HG03060 (cell line): ENCODE results near the gene PPOX.

Source experiments
- ATAC-seq: cut with Tn5 transposase; IDR thresholded peaks from one replicate; pipeline ENCODE4 v1.9.1; 2021; ENCODE audit warnings: low read depth, moderate number of reproducible peaks; ENCODE audit not compliant: unreplicated experiment

PPOX gene

DNA sequence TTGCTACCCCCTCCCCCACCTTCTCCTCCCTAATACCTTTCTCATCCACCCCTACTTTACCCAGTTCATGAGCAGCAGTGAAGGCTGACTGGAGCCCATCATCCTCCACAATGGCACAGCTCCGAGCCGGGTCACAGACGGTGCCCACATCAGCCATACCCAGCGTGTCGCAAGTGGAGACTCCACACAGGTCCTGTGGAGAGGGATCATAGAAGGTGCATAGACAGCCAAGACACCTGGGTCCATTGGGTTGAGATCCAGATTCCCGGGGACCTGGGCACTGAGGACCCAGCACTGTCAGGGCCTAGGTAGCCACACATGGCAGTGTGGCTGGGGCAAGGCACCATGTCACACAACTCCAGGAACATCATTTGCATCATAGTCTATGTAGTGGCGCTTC lies 29.9 kb downstream of the PPOX start:
- no peak for ATAC-seq

DNA sequence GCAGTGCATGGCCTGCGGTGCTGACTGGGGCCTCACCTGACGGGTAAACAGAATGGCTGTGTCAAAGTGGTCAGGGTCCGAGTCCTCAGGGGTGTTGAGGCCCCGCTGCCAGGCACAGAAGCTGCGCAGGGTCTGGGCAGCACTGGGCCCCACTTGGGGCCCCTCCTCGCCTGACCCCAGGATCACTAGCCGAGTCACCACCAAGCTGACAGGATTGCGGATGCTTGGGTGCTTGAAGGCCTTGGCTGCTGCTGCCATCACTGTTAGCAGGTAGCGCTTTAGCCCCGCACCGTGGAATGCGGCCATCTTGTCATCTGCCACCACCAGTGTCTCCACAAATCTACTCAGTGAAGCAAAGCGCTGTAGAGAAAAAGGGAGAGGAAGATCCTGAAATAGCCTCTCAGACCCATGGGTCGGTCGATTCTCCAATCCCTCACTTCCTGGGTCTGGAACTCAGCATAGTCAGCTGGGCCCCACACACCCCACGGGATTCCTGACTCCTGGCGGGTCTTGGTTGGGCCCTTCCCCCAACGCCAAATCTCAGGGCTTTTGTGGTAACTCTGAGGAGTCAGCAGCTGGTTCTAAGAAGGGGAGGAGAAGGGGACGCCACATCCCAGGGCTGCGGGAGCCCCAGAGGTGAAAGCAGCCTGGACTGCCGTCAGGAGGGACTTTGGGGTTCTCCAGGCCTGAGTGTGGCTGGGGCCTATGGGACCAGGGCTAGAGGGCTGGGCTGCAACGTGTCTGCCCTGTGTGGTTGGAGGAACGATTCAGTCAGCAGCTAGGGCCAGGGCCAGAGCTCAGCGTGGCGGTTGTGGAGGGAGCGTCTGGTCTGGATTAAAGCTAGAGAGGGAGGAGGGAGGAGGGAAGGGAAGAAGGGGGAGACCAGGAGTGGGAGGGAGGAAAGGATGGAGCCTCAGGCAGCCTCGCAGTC lies 30.6 kb downstream of the PPOX start:
- no peak for ATAC-seq

DNA sequence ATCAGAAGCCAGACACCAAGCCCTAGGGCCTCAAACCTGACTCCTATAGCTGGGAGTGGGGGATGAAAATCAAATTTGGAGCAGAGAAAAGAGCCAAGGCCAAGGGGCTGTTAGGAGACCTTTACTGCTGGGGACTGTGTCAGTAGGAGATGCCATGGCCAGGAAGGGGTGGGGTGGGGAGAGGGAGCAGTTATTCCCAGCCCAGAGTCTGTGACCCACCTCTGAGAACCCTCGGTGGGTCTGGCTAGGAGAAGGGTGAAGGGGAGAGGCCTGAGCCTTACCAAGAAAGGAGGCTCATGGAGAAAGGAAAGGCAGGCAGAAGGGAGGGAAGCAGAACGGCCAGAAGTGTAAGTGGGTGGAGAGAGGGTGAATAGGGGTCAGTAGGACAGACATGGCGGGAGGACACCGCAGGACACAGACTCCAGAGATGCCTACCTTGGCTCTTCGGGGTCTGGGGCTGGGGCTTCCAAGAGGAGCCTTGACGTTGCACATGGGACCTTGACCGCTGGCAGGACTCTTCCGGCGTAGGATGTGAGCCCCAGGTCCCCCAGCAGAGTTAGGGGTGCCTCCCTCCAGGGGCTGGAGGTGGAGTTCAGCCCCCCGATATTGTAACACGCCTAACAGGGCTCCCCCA lies 31.5 kb downstream of the PPOX start:
- no peak for ATAC-seq

DNA sequence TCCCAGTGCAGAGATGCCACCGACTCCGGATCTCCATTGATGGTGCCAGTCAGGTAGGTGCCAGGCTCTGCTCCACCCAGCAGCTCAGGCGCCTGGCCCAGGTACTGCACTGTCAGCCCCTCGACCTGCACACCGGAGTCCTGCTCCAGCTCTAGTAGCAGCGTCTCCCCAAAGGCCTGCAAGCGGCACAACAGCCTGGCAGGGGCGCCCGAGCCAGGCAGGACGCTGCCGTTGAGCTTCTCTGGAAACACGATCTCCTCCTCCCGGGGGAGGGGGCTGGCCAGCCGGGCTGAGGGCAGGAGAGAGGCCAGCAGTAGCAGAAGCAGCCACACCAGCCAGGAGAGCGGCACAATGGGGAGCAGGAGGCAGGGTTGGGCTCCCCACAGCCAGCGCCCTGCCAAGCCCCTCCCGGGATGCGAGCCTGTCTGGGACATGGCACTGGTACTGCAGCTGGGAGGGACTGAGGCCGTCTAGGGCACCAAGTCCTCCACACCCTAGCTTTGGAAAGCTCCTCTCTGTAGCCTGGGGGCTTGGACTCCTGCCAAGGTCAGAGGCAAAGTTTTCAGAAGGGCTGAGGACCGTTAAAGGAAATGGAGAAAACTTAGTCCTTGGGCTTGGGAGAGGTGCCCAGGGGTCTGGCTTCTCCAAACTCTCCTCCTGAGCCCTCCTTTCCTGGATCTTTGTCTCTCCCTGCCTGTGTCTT lies 32.1 kb downstream of the PPOX start:
- ATAC-seq, result no peak

DNA sequence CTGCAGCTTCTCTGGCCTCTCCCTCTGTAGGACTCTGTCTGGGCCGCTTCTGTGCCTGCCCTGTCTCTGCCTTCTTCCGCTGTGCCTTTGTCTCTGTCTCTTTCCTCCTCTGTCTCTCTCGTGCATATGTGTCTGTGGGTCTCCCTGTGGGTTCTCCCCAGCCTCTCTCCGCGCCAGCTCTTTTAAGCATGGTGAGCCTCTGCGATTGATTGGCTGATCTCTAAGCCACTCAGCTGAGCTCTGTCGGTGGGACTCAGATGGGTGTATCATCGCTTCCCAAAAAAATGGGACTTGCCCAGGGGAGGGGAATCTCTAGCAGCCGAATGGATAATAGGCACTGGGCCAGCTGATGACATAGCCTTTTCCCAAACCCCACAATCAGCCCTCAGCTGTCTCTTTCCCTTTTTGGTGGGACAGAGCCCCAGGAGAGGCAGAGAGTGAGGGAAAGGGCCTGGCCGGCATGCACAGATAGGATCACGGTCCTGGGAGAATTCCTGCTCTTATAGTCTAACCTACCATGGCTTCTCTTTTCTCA lies 32.7 kb downstream of the PPOX start, which contains the start of gene ADAMTS4:
Gene ADAMTS4 (minus strand): TSS at position 158 of the 535 bp plus-strand sequence. CDS start 427 bp downstream, outside the sequence.
- no peak for ATAC-seq

DNA sequence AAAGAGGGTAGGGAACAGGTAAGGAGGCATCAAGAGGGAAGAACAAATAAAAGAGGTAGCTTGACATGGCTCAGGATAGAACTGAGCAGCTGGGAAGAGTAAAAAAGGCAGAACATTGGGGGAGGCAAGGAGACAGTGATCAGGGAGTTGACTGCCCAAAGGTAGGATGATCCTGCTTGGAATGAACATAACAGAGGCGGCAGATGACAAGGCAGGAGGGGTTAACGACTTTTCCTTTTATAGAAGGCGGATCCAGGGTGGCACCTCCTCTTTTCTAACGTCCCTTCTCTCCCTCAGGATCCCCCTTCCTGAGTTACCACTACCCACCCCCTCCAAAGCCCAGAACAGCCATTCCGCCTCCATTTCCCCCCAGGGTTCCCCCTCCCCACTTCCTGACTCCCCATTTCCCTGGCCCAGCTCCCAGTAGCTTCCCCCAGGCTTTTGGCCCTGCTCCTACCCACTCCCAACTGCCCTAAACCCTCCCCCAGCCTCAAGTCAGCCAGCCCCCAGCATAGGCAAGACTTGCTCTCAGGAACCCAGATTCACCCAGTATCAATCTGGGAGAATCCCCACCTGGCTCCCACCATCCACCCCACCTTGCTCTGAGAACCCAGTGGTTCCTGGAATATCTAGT lies 33.4 kb downstream of the PPOX start:
- no peak for ATAC-seq

DNA sequence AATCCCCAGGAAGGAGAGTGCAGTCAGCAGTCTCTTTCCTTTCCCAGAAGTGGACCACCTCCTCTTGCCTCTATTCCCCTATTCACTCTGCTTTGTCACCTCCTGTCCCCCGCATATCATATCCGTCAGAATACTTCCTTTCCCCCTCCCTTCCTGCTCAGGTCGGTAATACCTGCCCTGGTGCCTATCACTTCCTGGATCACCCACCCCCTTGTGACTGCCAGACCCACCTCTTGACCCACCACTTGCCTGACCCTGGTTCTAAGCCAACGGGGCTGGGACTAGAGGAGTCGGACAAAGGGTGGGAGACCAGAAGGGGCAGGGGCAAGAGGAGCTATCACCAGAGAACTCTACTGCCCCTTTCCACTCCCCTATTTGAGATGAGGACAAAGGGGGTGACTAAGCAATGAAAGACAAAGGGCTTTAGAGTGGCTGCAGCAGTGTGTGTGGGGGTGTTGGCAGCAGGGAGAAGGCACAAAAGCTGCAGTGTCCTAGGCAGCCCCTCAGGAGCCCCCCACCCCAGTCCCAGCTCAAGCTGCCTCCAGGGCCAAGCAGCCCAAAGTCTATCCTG lies 34.3 kb downstream of the PPOX start:
- no peak for ATAC-seq

DNA sequence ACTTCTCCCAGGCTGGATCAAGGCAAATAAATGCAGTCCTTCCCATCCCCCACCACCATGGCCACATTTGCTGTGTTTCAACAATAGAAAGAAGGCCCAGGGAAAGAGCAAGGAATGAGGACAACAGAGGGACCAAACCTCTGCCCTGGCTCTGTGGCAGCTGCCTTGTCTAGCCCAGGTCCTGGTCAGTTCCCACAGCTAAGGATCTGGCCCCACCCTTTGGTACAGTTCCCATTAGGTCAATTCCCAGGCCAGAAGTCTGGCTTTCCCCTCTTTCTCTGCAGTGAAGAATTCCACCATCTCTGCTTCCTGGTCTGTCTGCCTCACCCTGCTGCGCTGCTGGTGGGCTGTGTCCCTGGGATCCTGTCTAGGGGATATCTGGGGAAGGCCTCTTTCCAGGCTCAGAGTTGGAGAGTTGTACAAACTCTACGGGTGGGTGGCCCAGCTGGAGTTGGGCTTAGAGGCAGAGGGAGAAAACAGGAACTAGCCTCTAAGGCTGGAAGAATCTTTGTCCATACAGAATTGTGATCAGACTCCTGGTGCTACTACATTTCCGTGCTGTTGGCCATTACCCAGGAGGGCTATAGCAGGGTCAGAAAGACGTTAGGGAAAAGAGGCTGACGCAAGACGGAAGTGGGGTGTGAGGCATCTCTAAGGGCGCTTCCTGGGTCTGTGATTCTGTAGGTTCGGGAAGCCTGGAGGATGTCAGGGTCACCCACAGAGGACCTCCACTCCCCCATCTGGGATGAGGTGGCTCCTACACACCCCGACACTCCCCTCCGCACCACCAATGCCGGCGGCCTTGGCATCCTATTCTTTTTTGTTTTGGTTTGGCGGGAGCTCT lies 35.0 kb downstream of the PPOX start:
- ATAC-seq, result no peak

DNA sequence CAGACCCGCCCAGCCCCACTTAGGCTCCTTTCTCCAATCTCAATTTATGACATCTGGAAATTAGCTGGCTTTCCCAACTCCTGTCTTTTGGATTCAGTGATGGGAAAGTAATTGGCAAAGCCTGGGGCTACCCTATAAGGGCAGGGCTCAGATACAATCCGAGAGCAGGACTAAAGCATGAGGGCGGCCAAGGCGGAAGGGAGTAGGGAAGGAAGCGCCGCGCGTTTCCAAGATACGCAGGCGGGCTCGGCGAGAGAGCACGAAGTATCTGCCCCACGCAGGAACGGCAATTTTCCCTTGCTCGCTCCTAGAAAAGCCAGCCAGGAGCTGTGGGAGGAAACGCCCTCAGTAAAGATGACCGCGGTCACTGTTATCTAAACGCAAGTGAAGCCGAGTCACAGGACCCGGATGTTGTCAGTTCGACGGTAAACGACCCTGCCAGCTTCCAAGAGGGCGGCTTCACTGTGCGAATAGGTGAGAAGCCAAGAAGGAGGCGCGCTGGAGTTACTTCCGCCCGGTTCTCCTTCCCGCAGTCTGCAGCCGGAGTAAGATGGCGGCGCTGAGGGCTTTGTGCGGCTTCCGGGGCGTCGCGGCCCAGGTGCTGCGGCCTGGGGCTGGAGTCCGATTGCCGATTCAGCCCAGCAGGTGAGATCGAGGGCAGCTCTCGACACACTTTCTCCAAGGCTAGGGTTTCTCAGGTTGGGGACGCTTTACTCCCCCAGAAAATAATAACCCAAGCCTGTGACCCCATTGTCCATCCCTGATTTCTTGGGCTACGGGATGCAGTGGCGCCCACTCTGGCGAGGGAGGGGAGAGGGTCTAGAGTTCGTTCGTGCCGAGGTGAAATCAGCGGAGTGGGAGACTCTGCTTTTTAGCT lies 35.8 kb downstream of the PPOX start, which contains the start of gene NDUFS2:
Gene NDUFS2 (plus strand): TSS at position 532 of the 877 bp plus-strand sequence. CDS start 19 bp downstream, at position 551.
- peak; percentile 85 for ATAC-seq

DNA sequence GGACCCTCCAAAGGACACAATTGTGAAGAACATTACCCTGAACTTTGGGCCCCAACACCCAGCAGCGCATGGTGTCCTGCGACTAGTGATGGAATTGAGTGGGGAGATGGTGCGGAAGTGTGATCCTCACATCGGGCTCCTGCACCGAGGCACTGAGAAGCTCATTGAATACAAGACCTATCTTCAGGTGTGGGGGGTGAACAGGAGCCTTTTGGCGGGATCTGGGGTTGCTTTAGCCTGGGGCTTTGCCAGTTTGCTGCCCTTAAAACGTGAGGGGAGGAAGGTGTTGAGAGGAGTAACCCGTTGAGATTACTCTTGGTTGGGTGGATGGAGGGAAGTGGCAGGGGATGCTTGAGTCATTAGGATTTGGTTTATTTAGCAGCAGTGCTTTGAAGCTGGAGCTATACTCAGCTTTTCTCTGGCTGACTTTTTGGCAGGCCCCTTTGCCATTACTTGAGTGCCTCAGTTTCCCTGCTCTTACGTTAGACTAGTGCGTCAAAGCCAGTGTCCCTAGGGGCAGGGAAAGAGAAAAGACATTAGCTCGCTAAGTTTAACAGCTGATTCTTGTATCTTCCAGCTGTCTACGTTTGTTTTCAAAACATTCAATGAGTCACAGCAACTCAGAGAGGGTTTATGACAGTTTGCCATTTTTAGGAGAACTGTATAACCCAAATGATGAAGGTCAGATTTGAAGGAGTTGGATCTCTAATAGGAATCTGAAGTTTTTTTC lies 40.4 kb downstream of the PPOX start:
- ATAC-seq, result no peak

DNA sequence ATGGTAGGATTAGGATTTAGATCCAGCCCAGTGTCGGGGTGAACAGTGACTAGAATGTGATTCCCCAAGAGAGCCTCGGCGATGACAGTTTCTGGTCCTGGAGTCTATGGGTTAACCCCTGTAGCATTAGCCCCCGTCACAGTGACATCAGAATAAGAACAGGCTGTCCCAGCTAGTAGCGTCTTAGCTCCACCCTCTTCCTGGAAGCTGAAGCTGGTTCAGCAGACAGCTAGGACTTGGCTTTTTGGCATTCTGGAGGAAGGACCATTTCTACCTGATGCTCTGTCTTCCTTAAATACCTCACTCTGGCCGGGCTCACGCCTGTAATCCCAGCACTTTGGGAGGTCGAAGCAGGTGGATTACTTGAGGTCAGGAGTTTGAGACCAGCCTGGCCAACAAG lies 40.9 kb downstream of the PPOX start:
- no peak for ATAC-seq

DNA sequence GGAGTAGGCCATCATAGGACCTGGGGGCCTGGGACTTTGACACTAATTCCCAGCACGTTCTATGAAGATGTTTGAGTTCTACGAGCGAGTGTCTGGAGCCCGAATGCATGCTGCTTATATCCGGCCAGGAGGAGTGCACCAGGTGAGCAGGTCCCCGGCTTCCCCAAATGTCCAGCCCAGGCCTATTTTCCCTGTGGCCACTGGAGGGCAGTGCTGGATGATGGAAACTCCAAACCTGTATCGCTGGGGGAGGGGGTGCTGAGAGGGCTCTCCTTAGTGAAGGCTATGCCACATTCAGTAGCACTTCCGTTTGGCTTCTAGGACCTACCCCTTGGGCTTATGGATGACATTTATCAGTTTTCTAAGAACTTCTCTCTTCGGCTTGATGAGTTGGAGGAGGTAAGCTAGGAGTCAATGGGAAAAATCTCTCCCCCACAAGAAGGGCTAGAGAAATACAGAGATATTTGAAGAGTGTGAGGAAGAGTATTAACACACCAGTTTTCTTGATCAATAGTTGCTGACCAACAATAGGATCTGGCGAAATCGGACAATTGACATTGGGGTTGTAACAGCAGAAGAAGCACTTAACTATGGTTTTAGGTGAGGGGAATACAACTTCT lies 43.7 kb downstream of the PPOX start:
- ATAC-seq, result no peak

DNA sequence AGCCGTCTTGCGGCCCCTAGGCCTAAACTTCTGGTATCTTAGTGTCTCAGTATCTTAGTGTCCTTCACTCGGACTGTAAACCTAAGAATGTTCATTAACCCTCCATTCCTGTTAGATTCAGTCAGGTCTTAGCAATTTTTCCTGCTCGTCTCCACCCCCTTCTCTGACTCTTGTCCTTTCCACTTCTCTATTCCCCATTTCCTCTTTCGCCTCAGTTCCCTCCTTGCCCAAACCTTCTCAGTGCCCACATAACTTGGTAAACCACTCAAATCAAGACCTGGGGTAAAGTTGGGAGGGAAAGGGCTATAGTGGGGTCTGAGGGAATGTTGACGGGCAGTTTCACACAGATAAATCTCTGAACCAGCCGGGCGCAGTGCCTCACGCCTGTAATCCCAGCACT lies 48.1 kb downstream of the PPOX start:
- no peak for ATAC-seq

DNA sequence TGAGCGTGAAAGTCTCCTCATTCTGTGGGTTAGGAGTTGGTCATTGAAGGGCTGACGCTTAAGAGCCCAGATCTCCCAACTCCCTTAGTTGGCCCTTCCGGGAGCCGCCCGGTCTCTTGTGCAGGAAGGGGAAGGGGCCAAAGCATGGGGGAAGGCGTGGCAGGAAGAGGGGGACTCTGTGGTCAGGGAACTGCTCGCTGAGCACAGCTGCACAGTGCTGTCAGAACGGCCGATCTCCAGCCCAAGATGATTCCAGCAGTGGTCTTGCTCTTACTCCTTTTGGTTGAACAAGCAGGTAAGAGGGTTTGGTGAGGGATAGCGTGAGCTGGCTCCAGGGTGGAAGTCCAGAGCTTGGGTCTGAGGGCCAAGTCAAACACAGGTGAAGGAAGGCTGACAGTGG lies 48.9 kb downstream of the PPOX start, which contains the start of gene FCER1G:
Gene FCER1G (plus strand): TSS at position 220 of the 400 bp plus-strand sequence. CDS start 27 bp downstream, at position 247.
- ATAC-seq, result no peak

DNA sequence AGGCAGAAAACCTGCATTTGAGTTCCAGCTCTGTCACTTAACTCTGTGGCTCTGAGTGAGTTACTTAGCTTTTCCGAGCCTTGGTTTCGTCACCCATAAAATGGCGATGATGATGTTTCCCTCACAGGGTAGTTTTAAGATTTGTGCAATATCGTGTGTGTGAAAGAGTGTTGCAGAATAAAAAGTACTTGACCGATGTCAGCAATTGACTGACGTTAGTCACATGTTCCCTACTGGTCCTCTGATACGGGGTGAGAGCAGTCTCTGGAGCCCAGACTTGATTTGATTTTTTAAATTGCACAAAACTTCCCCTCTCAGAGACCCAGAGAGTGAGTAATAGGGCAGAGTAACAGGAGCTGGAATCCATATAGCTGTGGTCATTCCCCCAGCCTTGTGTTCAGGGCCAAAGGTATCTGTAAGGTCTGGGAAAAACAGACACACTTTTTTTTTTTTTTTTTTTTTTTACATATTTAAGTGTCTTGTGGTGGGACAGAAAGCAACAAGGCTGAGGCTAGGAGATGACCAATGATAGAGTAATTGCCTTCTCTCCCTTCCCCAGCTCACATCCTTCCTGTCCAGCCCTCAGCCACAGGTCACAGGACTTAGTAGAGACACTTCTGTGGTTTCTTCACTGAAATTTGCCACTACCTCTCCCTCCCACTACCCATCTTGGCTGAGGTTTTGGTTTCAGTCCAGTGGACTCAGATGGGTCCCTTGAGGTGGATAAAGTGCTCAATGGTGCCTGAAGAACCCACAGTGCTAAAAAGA lies 50.9 kb downstream of the PPOX start:
- ATAC-seq, result peak; percentile 75

DNA sequence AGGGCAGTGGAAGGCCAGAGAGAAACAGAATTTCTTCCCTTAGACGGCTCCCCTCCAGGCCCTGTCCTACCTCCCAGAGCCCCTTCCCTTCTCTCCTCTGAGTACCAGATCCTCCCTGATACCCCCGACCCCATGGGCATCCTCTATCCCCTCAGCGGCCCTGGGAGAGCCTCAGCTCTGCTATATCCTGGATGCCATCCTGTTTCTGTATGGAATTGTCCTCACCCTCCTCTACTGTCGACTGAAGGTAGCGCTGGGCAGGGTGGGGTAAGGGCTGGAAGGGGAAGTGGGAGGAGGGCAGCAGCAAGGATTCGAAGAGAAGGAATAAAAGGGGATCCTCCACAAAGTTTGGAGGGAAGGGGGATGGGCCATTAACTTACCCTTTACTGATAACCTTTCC lies 51.6 kb downstream of the PPOX start:
- no peak for ATAC-seq
